AG20443 (cell line): Measurements from ENCODE around the gene AHCY.
"Not testable (repeated sequence)": the region's sequence is repeated elsewhere in the genome, so short reads cannot be mapped to it uniquely, and the experiment has no call there.

Experiments used
- DNase-seq: peaks from one replicate; pipeline ENCODE4 v3.0.0; 2012; ENCODE audit warnings: low spot score, mixed read lengths

AHCY gene

DNA sequence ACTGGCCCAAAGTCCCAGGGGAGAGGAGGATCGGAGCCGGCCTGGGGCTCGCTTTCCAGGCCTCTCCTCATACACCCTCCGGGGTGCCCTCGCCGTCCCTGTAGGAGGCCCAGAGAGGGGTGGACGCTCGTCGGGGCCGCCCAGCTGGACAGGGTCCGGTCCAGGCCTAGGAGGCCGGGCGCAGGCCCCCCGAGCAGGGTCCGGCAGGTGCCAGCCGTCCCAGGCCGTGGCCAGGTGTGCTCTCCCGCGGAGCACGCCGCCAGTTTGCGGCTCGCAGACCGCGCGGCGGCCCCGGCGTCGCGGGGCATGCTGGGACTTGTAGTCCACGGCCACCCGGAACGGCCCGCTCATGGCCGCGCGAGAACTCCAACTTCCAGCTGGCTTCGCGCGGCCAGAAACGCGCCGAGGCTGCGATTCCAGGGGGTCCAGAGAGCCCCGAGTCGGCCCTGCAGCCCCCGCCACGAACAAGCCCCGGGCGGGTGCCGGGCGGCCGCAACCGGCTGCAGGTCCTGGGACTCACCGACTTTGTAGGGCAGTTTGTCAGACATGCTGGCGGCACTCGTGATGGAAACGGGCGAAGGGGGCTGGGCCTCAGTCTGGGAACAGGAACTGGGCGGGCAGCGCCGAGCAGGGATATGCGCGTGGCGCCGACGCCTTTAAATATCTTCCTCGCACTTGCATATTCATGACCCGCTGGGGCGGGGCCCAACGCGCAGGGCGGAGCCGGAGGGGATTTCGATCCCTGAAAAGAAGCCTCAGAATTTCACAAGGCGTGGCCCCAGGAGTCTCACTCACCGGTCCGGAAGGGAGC is at the start of gene AHCY:
Gene AHCY (minus strand): TSS at position 633 of the 811 bp plus-strand sequence. CDS start 85 bp downstream, at position 548.
- peak; percentile 96 for DNase-seq

DNA sequence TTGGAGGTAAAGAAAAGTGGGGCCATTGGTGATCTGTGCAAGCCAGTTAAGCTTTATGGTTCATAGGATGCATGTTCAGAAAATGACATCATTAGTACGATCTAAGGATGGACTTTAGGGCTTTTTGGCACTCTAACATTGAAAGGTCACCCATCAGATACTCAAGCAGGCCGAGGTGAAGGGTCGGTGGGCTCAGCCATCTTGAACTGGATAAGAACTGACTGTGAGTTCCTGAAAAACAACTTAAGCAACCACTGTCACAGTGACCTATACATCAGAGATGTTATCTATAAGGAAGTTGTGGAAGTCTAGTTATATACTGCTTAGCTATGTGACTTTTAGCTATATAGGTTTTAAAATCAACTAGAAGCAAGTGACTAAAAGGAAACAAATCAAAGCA is 46.9 kb upstream of the AHCY start:
- no peak for DNase-seq

DNA sequence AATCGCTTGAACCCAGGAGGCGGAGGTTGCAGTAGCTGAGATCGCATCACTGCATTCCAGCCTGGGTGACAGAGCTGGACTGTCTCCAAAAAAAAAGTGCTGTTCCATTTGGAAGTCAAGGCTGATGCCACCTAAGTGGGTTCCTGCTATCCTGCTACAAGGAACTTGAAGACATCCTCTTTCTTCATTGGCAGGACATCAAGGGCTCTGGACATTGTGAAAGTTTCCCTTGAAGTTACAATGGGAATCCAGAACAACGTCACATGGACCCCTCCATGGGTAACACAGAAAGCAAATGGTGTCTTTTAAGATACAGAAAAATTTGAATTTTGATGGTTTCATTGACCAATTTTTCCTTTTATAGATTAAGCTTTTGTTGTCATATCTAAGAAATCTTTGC is 44.4 kb upstream of the AHCY start:
- no peak for DNase-seq

DNA sequence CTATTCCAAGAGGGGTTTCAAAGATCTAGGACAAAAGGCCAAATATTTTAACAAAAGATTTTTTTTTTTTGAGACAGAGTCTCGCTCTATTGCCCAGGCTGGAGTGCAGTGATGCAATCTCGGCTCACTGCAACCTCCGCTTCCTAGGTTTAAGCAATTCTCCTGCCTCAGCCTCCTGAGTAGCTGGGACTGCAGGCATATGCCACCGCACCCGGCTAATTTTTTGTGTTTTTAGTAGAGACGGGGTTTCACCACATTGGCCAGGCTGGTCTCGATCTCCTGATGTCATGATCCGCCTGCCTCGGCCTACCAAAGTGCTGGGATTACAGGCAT is 43.3 kb upstream of the AHCY start:
- not testable (repeated sequence) for DNase-seq

DNA sequence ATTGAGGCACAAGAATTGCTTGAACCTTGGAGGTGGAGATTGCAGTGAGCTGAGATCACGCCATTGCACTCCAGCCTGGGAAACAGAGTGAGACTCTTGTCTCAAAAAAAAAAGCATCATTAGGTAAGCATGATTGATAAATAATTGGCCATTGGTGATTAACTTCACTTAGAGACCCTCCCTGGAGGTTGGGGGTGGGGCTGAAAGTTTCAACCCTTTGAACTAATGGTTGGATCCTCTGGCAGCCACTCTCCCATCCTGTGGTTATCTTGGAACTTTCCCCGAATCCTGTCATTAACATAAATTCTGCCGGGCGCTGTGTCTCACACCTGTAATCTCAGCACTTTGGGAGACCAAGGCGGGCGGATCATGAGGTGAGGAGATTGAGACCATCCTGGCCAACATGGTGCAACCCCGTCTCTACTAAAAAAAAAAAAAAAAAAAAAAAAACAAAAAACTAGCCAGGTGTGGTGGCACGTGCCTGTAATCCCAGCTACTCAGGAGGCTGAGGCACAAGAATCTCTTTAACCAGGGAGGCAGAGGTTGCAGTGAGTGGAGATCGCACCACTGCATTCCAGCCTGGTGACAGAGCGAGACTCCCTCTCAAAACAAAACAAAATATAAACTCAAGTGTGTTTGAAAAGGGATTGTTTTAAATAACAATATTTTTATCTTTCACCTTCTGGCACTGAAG is 42.8 kb upstream of the AHCY start:
- DNase-seq: not testable (repeated sequence)

DNA sequence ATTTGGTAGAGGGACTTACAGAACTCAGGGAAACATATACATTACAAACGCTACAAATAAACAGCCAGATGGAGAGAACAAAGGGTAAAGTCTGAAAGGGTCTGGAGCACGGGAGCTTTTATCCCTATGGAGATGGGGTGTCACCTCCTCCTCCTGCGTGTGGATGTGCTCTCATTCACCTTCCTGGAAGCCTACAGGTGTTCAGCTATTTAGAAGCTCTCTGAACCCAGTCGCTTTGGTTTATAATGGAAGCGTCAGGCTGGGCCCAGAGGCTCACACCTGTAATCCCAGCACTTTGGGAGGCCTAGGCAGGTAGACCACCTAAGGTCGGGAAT is 42.2 kb upstream of the AHCY start:
- no peak for DNase-seq

DNA sequence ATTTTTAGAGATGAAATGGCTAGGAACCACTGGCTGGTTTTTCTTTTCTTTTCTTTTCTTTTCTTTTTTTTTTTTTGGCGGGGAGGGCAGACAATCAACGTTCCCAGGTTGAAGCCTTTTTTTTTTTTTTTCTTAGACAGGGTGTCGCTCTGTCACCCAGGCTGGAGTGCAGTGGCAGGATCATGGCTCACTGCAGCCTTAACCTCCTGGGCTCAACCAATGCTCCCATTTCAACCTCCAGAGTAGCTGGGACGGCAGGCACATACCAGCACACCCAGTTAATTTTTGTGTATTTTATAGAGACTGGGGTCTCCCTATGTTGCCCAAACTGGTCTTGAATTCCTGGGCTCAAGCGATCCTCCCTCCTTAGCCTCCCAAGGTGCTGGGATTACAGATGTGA is 41.1 kb upstream of the AHCY start:
- no peak for DNase-seq

DNA sequence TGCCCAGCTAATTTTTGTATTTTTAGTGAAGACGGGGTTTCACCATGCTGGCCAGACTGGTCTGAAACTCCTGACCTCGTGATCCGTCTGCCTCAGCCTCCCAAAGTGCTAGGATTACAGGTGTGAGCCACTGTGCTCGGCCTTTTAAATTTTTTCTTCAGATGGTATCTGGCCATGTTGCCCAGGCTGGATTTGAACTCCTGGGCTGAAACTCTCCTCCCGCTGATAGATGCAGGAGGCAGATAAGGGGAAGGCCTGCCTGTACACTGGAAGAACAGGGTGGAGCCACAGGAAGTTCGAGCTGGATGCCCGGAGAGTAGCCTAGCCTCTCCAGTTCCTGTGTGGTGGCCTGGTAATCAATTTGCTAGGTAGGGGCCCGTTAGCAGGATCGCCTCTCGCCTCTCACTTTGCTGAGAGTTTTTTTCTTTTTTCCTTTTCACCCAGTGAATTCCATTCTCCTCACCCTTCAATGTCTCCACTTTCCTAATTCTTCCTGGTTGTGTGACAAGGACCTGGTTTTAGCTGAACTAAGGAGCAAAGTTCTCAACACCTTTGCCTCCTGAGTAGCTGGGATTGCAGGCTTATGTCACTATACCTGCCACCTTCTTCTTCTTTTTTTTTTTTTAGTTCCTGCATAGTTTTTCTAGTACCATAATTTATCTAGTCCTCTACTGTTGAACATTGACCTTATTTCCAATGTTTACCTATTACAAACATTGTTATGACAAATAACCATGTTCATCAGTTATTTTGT is 40.5 kb upstream of the AHCY start:
- no peak for DNase-seq

DNA sequence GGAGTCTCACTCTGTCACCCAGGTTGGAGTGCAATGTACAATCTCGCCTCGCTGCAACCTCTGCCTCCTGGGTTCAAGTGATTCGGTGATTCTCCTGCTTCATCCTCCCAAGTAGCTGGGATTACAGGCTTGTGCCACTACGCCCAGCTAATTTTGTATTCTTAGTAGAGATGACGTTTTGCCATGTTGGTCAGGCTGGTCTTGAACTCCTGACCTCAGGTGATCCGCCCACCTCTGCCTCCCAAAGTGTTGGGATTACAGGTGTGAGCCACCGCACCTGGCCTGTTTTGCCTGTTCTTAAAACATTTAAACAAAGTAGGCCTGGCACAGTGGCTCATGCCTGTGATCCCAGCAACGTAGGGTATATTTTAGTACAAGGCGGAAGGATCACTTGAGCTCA is 38.0 kb upstream of the AHCY start:
- DNase-seq: not testable (repeated sequence)

DNA sequence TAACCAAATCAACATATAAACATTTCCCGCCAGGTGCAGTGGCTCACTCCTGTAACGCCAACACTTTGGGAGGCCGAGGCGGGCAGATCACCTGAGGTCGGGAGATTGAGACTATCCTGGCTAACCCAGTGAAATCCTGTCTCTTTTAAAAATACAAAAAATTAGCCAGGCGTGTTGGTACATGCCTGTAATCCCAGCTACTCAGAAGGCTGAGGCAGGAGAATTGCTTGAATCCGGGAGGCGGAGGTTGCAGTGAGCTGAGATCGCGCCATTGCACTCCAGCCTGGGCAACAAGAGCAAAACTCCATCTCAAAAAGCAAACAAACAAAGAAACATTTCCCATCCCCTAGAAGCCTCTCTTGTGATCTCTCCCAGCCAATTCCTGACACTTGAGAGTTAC is 37.6 kb upstream of the AHCY start:
- not testable (repeated sequence) for DNase-seq

DNA sequence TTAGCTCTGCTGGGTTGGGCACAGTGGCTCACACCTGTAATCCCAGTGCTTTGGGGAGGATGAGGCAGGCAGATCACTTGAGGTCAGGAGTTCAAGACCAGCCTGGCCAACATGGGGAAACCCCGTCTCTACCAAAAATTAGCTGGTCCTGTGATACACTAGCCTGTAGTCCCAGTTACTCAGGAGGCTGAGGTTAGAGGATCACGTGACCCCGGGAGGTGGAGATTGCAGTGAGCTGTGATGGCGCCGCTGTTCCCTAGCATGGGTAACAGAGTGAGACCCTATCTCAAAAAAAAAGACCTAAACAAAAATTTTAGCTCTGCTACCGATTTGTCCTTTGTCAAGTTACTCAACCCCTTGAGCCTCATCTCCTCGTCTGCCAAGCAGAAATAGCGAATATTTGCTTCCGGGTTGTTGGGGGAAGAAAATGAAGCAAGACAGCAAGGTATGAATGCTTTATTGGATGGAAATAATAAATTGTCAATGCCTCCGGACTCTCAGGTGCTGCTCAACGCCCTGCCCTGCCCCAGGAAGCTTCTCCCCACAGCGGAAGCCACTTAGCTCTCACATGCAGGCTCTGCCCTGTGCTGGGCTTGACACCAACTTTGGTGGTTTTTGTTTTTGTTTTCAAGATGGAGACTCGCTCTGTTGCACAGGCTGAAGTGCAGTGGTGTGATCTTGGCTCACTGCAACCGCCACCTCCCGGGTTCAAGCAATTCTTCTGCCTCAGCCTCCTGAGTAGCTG is 35.0 kb upstream of the AHCY start:
- DNase-seq: no peak

DNA sequence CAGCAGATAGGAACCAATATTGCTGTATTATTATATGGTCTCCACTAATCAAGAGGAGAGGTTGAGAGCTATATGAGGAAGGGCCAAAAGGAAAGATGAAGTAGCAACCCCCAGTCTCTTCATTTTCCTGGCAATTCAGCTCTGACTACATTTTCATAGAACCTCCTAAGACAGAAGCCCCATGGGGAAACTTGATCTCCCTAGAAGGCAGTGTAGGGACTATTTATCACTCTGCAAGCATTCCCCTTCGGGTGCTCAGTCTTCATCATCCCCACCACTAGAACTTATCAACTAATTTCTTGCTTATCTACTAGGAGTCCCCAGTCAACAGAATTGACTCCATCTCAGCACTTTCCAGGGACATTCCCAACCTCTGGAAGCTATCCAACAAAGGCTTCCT is 34.4 kb upstream of the AHCY start:
- DNase-seq: no peak

DNA sequence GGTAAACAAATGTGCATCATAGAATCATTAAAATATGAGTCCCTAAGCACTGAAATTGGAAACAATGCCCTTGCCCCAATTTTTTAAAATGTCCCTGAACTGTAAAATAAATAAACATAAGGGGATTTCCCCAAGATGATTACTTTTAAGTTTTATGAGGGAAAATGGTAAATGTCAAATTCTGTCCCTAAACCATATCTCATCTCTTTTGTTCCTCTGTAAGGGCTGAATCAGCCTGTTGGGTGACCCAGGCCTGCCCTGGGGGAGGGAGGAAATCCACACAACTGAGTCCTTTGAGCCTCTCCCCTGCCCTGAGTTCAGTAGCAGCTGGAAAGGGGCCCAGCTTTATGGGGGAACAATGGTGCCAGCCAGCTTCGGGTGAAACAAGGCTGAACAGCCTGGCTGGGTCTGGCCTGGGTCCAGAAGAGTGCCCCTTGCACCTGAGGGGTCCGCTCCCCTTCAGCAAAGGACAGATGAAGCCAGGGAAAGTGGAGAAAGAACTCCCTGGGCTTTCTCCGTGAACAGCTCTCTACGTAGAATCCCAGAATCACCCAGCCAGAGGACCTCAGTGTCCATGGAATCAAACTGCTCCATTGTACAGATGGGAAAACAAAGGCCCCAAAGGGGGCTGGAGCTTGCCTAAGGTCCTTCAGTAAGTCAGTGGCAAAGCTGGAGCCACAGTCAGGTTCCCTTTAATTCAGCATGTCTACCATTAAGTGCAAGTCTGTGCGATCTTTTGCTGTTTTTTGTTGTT is 31.7 kb upstream of the AHCY start:
- DNase-seq: no peak

DNA sequence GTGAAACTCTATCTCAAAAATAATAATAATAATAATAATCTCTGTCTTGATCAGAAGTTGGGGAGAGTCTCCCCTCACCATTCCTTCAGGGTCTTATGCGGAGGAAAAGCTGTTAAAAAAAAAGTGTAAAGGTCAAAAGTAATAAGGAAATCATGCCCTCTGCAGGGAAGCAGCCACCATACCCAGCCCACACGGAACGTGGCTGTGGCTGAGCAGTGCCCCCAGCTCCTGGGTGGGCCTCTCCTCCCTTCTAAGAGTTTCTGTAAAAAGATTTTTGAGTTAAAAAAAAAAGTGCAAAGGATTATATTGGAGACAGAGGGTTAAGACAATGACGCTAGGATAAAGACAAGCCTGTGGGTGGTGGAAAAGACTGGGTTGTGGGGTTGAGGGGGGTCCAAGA is 30.6 kb upstream of the AHCY start:
- DNase-seq: no peak

DNA sequence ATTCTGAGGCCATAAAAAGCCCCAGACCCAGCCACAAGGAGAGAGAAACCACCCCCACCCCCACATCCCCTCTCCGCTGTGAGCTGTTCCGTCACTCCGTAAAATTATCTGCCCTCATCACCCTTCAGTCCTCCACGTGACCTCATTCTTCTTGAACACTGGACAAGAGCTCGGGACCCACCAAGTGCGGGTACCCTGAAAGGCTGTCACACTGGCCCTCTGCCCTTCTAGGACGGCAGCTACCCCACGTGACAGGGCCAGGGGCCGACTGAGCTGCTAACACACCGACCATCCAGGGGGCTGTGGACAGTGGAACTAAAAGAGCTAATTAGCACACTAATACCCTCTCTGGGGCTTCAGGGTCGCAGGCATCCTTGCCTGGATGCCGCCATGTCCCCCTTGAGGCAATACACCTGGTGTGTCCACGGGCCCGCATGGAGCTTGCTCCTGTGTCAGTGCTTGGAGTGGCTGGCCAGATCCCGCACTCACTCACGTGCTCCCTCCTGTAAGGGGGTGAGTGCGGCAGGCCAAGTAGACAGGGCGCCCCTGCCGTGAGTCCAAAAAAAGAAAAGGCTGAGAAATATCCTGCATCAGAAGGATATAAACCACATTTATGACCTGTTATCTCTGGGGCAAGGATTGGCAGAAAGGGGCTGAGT is 29.2 kb upstream of the AHCY start:
- DNase-seq: no peak

DNA sequence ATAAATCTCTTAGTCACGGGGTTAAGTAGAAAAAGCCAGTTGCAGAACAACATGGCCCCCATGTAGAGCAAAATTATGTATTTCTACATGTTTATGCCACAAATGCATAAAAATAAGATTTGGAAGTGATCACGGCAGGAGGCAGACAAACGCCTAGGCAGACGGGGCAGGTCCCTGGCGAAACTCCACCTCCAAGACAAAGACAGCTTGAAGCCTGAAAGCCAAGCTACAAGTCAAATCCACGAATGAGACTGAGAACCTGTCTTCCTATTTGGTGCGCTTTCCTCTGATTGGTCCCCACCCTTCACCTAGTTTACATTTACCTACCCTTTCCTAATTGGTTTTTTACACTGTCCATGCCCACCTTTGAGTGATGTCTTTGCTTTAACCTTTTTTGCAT is 28.7 kb upstream of the AHCY start:
- DNase-seq: no peak

DNA sequence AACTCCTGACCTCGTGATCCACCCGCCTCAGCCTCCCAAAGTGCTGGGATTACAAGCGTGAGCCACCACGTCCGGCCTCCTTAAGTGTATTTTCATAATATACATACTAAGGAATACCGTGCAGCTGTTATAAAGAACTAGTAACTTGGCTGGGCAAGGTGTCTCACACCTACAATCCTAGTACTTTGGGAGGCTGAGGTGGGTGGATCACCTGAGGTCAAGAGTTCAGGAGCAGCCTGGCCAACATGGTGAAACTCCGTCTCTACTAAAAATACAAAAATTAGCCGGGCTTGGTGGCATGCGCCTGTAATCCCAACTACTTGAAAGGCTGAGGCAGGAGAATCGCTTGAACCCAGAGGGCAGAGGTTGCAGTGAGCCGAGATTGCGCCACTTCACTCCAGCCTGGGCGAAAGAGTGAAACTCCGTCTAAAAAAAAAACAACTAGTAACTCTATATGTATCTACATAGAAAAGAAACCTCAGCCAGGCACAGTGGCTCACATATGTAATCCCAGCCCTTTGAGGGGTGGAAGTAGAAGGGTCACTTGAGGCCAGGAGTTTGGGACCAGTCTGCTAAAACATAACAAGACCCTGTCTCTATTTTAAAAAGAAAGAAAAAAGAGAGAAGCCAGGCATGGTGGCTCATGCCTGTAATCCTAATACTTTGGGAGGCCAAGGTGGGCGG is 27.8 kb upstream of the AHCY start:
- not testable (repeated sequence) for DNase-seq

DNA sequence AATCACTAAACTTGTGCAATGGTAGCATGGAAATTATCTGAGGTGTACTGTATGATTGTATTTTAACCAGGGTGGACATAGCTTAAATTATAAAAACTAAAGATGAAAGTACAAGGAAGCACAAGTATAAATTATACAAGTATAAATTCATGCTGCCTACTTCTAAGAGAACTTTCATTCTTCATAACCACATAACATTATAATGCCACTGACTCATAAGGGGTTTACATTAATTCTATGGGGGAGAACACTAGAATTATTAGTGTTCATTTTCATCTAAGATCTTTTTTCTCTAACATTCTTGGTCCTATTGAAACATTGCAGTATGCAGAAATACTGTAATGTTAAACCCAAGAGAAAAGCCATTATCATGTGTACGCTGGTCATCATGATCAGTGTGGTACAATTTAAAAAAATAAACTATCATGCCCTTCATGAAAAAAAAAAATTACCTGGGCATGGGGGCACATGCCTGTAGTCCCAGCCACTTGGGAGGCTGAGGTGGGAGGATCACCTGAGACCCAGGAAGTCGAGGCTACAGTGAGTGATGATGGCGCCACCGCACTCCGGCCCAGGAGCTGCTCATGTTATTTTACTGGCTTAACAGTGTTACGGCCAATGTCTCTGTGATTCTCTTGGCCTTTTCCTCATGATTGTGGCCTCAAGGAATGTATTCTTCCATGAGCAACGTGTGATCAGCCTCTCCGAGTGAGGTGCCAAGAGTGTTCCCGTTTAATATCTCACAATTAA is 25.9 kb upstream of the AHCY start:
- no peak for DNase-seq

DNA sequence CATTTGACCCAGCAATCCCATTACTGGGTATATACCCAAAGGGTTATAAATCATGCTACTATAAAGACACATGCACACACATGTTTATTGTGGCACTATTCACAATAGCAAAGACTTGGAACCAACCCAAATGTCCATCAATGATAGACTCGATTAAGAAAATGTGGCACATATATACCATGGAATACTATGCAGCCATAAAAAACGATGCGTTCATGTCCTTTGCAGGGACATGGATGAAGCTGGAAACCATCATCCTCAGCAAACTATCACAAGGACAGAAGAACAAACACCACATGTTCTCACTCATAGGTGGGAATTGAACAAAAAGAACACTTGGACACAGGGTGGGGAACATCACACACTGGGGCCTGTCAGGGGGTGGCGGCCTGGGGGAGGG is 25.1 kb upstream of the AHCY start:
- DNase-seq: not testable (repeated sequence)

DNA sequence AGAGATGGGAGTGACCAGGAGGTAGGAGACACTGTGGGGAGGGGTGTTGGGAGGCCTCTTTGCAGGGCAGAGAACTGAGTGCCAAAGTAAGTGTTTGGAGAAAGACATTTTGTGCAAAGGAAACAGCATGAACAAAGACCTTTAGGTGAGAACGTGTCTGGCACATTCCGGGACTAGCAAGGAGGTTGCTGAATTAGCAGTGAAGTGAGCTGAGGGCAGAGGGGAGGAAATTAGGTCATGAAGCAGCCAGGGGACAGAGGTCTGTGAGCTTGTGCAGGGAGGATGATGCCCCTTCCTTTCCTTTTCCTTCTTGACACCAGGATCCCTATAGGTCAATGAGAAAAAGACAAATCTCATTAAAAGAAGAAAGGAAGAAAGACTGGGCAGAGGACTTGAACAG is 21.4 kb upstream of the AHCY start:
- DNase-seq: no peak
